D721Med (cell line): ENCODE results near the gene SEMA3F.
"Not testable (repeated sequence)": the region's sequence is repeated elsewhere in the genome, so short reads cannot be mapped to it uniquely, and the experiment has no call there.

Source experiments
- DNase-seq: peaks from one replicate; pipeline ENCODE4 v3.0.0; 2011; ENCODE audit warnings: low spot score; ENCODE audit not compliant: insufficient read length
- FAIRE-seq: peaks from 2 replicates; lab custom pipeline; 2011; peaks lifted over from hg19 to GRCh38; lab: Jason Lieb, UNC
- CTCF ChIP-seq: IDR thresholded peaks from 2 replicates; pipeline ENCODE4 v1.5.1; 2012; ENCODE audit warnings: mild to moderate bottlenecking, control low read depth; ENCODE audit not compliant: insufficient read depth; ENCODE audit errors: missing control alignments

SEMA3F gene

GRCh38 chr3:50205413-50206276 lies 50.5 kb downstream of the SEMA3F start:
- TF ChIP-seq CTCF = no peak
- DNase-seq (no peak), FAIRE-seq (no peak)

- TF ChIP-seq CTCF = no peak
- FAIRE-seq = no peak
- no peak for DNase-seq
These were observed 52.4 kb downstream of the SEMA3F start for GRCh38 chr3:50207359-50208042.

DNA sequence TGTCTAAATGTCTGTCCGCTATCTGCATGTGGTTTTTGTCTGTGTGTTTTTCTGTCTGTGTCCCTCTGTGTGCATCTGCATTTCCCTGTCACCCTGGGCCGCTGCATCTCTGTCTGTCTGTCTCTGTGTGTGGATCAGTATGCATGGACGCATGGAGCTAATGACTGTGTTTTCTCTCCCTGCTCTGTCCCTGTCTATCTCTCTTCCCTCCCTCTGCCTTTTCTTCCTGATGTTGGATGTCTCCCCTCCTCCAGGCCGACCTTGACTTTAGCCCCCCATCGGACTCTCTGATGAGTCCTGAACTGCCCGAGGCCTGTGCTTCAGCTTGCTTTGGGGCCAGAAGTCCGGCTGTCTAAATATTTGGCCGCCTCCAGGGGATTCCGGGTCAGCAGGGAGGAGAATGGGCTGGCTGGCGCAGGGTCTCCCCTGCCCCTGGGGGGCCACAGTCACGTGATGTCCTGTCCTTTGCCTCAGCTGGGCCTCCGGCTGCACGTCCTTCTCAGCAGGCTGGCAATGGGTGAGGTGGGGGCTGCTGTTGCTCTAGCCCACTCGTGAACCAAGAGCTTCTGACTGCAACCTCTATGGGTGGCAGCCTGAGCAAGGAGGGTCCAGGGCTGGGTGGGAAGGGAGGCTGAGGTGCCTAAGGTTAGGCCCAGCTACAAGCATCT lies 53.7 kb downstream of the SEMA3F start:
- no peak for TF ChIP-seq CTCF
- no peak for FAIRE-seq

GRCh38 chr3:50210176-50210509 lies 55.0 kb downstream of the SEMA3F start:
- DNase-seq (no peak), FAIRE-seq (no peak)
- no peak for TF ChIP-seq CTCF

More for the DNA sequence above, 53.7 kb downstream of the SEMA3F start:
- no peak for DNase-seq

- DNase-seq (no peak), FAIRE-seq (no peak)
- TF ChIP-seq CTCF = no peak
These were observed 55.6 kb downstream of the SEMA3F start for GRCh38 chr3:50210510-50211367.

GRCh38 chr3:50211368-50211717 lies 56.2 kb downstream of the SEMA3F start:
- DNase-seq, FAIRE-seq: not testable (repeated sequence)

DNA sequence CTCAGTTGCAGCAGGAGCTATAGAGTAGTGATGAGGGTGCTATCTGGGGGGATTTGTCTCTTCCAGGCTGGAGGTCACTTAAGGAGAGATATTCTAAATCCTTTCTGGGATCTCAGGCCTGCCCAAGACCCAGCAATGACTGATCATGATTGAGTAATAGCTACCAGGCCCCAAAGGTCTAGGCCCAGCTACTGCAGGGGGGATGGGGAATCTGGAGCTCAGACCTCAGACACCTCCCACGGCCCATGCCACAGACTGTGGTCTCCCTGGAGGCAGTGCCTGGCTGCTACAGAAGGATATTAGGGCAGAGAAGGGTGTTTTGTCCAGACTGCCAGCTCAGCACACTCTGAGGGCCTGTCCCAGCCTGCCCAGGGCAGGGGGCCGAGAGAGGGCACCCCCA lies 56.8 kb downstream of the SEMA3F start:
- DNase-seq (no peak), FAIRE-seq (no peak)
- TF ChIP-seq CTCF = no peak
